Stomach (tissue), 9 donors: Measurements from ENCODE around the gene RAB7B. TPM values are rescaled to one million over a fixed set of nuclear protein-coding genes. Genes with fewer than 3 reads are reported as not detected.

Experiments
- DNase-seq, 2 donors: peaks; one replicate each; pipeline versions ENCODE4 v3.0.0 to v3.0.0-alpha.2; 2013 to 2019
- H3K27ac ChIP-seq, 5 donors: fragments of 200-600 bp in 4 of 5; sonication (generic) in 4 of 5; one replicate each; pipeline ENCODE4 v1.5.1; 2013 to 2019; ENCODE audit warnings: mild to moderate bottlenecking in 1 of 5, moderate library complexity in 1 of 5
- H3K27me3 ChIP-seq, 3 donors: fragments of 200-600 bp; sonication (generic); one replicate each; pipeline ENCODE4 v1.5.1; 2017 to 2019; ENCODE audit warnings: mixed run types in 1 of 3
- H3K36me3 ChIP-seq, 4 donors: fragments of 200-600 bp; sonication (generic); 1 replicate in 3 of 4; 2 replicates in 1 of 4; pipeline ENCODE4 v1.5.1; 2016 to 2019
- H3K4me1 ChIP-seq, 4 donors: fragments of 200-600 bp; sonication (generic); one replicate each; pipeline ENCODE4 v1.5.1; 2016 to 2019
- H3K4me3 ChIP-seq, 4 donors: fragments of 200-600 bp; sonication (generic) in 3 of 4; one replicate each; pipeline ENCODE4 v1.5.1; 2016 to 2019; ENCODE audit warnings: mild to moderate bottlenecking in 1 of 4
- H3K9me3 ChIP-seq, 4 donors: fragments of 200-600 bp; sonication (generic); one replicate each; pipeline ENCODE4 v1.5.1; 2016 to 2019
- EP300 ChIP-seq: sonication (generic); formaldehyde crosslinking; IDR thresholded peaks from one replicate; pipeline ENCODE4 v1.6.1; 2017; ENCODE audit warnings: antibody characterized with exemption
- POLR2A ChIP-seq, 4 donors: fragments of 450-650 bp; IDR thresholded peaks; one replicate each; pipeline ENCODE4 v1.6.1; 2016; ENCODE audit warnings: antibody characterized with exemption in 4 of 4, control low read depth in 2 of 4, mild to moderate bottlenecking in 1 of 4, moderate library complexity in 1 of 4
- POLR2AphosphoS5 ChIP-seq, 3 donors: sonication (generic); formaldehyde crosslinking; IDR thresholded peaks; one replicate each; pipeline ENCODE4 v1.6.1; 2016; ENCODE audit warnings: antibody characterized with exemption in 3 of 3
- WGBS, 5 donors: extraction: QIAGEN DNeasy Blood & Tissue Kit in 3 of 5; methylation state at CpG; one replicate each; pipeline versions ENCODE4 v1.1.5 to v1.1.7; 2013 to 2018; 5-methylcytosine and 5-hydroxymethylcytosine counted together
- intact Hi-C: fragments of 100-400 bp; cut with DNase I; formaldehyde crosslinking; loops from one replicate; pipeline ENCODE4 v1.15.1; 2023; ENCODE audit warnings: low total_unique reads
- polyA plus RNA-seq, 3 donors: library from polyadenylated mRNA; stranded (reverse); fragments of 200-250 nt; gene quantifications; one replicate each; pipeline ENCODE4 v1.2.3, GENCODE V29; 2013
- total RNA-seq, 5 donors: library from RNA; depleted of rRNA; stranded (reverse); fragments of >200 nt; gene quantifications; one replicate each; pipeline versions ENCODE4 v1.1.0 to v1.2.3, GENCODE V29; 2014 to 2016
- TF ChIP-seq, protein P1 (sequence below), 7 experiments: fragments of 450-650 bp in 4 of 7; fragments of 200-600 bp in 3 of 7; sonication (generic) in 3 of 7; IDR thresholded peaks; one replicate each; pipeline ENCODE4 v1.5.1; 2016 to 2019; ENCODE audit warnings: antibody characterized with exemption in 7 of 7, control low read depth in 2 of 7, mild to moderate bottlenecking in 1 of 7
- donor health status: healthy with polysubstance abuse.
- donor health status: Bipolar disorder and iron deficiency.
- donor health status: healthy.

The RAB7B gene
- total and polyA plus RNA-seq, 8 donors: 0.89 to 14.0 (median 6.2) TPM; not detected in 1

DNA sequence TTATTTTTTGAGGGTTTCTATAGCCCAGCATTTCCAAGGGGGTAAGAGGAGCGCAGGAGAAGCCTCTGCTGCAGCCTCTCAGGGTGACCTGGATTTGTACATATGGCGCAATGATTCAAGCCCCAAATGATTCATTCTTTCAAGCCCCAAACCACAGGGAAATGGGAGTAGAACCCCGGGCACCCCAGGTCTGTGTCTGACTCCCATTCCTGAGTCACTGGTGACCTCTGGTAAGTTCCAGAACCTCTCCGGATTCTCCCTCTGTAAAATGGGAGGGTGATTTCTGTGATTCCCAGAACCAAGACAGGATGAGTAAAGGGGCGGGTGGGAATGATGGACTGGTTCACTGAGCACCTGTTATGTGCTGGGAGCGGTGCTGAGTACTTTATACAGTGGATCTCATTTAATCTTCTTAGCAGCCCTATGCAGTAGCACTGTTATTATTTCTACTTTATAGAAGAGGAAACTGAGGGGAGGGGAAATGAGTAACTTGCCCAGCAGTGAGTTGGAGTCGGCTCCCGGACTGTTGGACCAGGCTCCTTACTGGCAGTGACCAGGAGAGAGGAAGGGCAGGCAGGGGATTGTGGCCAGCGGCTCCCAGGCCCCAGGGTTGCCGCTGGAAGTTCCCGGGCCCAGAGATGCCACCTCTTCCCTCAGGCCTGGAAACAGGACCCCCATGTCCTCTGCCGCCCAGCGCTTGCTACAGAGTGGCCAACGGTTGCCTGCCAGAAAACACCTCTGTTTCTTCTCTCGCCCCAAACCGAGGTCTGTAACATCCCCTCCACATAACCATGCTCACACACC is 39.6 kb downstream of the RAB7B start:
- Histone ChIP-seq H3K27ac (no peak overlapping the region), H3K4me3 (no peak overlapping the region), H3K9me3 (no peaks in the 10 kb centered on the region), H3K36me3 (no peaks in the 10 kb centered on the region), H3K27me3 (peaks cover 0 to 25% (median 0%) of the 10 kb centered on the region in 3 donors), H3K4me1 (peaks cover 0 to 19% (median 6%) of the 10 kb centered on the region in 4 donors)
- no peak for TF ChIP-seq EP300
- no peak for TF ChIP-seq POLR2A (IDR thresholded peaks at IDR 0.05)
- no peak for TF ChIP-seq POLR2AphosphoS5 (IDR thresholded peaks at IDR 0.05)
- TF ChIP-seq, protein P1, sequence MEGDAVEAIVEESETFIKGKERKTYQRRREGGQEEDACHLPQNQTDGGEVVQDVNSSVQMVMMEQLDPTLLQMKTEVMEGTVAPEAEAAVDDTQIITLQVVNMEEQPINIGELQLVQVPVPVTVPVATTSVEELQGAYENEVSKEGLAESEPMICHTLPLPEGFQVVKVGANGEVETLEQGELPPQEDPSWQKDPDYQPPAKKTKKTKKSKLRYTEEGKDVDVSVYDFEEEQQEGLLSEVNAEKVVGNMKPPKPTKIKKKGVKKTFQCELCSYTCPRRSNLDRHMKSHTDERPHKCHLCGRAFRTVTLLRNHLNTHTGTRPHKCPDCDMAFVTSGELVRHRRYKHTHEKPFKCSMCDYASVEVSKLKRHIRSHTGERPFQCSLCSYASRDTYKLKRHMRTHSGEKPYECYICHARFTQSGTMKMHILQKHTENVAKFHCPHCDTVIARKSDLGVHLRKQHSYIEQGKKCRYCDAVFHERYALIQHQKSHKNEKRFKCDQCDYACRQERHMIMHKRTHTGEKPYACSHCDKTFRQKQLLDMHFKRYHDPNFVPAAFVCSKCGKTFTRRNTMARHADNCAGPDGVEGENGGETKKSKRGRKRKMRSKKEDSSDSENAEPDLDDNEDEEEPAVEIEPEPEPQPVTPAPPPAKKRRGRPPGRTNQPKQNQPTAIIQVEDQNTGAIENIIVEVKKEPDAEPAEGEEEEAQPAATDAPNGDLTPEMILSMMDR (IDR thresholded peaks at IDR 0.05): no peak
- DNase-seq: no peak
- WGBS, 5 donors: 83 to 92% (median 87%) methylated on average over 16 of the region's 16 CpGs
- intact Hi-C loops: no loop called here

DNA sequence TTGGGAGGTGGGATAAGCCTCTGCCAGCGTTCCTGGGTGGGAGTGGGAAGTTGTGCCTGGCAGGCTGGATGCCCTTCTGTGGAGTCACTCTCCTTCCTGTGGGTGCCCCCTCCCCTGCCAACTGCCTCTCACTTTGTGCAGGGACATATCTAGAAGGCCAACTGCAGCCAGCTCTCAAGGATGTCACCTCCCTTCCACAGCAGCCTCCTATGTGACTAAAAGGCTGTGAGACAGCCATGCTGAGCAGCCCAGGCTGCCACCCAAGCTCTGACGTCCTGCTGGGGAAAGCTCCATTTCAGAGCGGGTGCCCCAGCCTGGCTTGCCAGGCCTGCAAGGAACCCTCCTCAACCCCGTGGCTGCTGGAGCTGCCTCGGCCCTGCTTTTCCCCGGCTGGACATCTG is 40.4 kb downstream of the RAB7B start:
- Histone ChIP-seq H3K27ac (no peak overlapping the region), H3K36me3 (no peaks in the 10 kb centered on the region), H3K4me3 (no peak overlapping the region), H3K9me3 (no peaks in the 10 kb centered on the region), H3K27me3 (peaks cover 0 to 26% (median 0%) of the 10 kb centered on the region in 3 donors), H3K4me1 (peaks cover 0 to 15% (median 6%) of the 10 kb centered on the region in 4 donors)
- TF ChIP-seq, protein P1 (IDR thresholded peaks at IDR 0.05): no peak
- TF ChIP-seq POLR2AphosphoS5 (IDR thresholded peaks at IDR 0.05): no peak
- no peak for TF ChIP-seq POLR2A (IDR thresholded peaks at IDR 0.05)
- TF ChIP-seq EP300: no peak
- intact Hi-C loops: no loop called here
- DNase-seq: no peak
- WGBS, 5 donors: 71 to 89% (median 87%) methylated on average over 5 to 6 of the region's 6 CpGs

DNA sequence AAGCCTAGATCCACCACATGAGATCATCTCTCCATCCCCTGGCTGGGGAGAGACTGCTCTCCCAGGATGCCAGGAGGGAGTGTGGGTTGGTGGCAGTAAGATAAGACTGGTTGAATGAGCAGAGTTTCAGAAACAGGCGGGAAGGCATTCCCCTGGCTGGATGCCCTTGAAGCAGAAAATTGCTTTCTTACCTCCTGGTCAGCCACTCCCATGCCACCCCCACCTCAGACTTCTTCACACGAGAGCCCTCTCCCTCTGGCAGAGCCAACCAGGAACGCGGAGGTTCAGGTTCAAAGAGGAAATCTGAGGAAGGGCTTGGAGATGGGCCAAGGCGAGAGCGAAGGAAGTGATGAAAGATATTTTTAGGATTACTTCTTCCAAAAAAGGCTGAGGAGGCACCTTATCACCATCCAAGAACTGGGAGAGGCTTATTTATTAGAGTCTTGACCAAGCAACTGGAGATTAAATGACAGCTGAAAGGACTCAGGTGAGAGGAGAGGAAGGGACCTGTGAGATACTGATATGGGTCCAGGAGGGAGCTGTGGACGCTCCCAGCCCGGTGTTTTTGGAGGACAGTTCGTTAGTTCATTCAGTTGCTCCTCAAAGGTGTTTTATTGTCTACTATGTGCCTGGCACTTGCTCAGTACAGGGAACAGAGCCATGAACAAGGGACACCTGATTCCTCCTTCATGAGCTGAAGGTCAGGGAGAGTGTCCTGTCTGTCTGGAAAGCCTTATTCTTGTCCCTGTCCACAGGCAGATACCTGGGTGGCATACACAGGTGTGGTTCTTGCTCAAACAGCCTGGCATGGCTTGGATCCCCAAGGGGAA is 41.0 kb downstream of the RAB7B start:
- intact Hi-C loops: no loop called here
- Histone ChIP-seq H3K27me3 (peaks cover 0 to 27% (median 0%) of the 10 kb centered on the region in 3 donors), H3K4me3 (no peak overlapping the region), H3K36me3 (no peaks in the 10 kb centered on the region), H3K4me1 (peaks cover 0 to 15% (median 6%) of the 10 kb centered on the region in 4 donors), H3K27ac (no peak overlapping the region), H3K9me3 (no peaks in the 10 kb centered on the region)
- 42 to 59% (median 51%) methylated on average over 9 of the region's 9 CpGs for WGBS, 5 donors
- TF ChIP-seq POLR2AphosphoS5 (IDR thresholded peaks at IDR 0.05) (no peak), POLR2A (IDR thresholded peaks at IDR 0.05) (no peak)
- peak in 1 of 2 donors; percentile 61 for DNase-seq

DNA sequence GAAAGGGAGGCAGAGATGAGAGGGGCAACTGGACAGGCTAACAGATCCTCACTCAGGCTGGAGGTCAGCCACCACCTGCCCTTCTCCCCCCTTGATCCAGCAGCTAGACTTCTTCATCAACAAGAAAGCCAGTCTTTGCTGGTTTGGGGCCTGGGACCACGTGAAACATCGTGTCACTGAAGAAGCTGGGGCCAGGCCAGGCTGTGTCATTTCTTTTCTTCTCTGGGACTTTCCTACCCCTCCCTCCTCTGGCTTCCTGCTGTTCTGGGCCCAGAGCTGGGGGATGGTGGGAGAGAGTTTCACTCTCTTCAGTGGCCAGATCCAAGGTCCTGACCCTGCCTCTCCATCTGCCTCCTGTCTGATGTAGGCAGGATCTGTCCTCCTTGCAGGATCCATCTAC is 41.8 kb downstream of the RAB7B start:
- DNase-seq: peak in 1 of 2 donors; percentile 70
- H3K9me3 ChIP-seq: no peaks in the 10 kb centered on the region
- H3K27me3 ChIP-seq: peaks cover 0 to 35% (median 0%) of the 10 kb centered on the region in 3 donors
- TF ChIP-seq POLR2AphosphoS5 (IDR thresholded peaks at IDR 0.05) (no peak), EP300 (no peak), POLR2A (IDR thresholded peaks at IDR 0.05) (no peak)
- TF ChIP-seq, protein P1 (IDR thresholded peaks at IDR 0.05): no peak
- peaks cover 0 to 15% (median 6%) of the 10 kb centered on the region in 4 donors for H3K4me1 ChIP-seq
- 29 to 57% (median 39%) methylated on average over 2 of the region's 2 CpGs for WGBS, 5 donors
- no peak overlapping the region for H3K4me3 ChIP-seq
- no peaks in the 10 kb centered on the region for H3K36me3 ChIP-seq
- no peak overlapping the region for H3K27ac ChIP-seq
- intact Hi-C loops: no loop called here
